GM13977 (cell line): ENCODE measurements around the gene MECR.
"Not testable (repeated sequence)": the region's sequence is repeated elsewhere in the genome, so short reads cannot be mapped to it uniquely, and the experiment has no call there.

ENCODE experiments used
- DNase-seq: peaks from one replicate; pipeline ENCODE4 v3.0.0; 2012; ENCODE audit warnings: low spot score
- in situ Hi-C: fragments of 300-500 bp; cut with MboI; formaldehyde crosslinking; loops from one replicate; pipeline ENCODE4 v1.12.0; 2022; ENCODE audit warnings: low sequenced_read_pairs, low pct_unique_long_range_greater_than_20kb, mixed read lengths, inconsistent platforms; ENCODE audit not compliant: unreplicated experiment
- TF ChIP-seq, protein P1 (sequence below): IDR thresholded peaks from 2 replicates; pipeline ENCODE4 v1.5.1; 2012; ENCODE audit warnings: mild to moderate bottlenecking, control low read depth; ENCODE audit not compliant: insufficient read depth; ENCODE audit errors: extremely low read depth, missing control alignments

Gene MECR

DNA sequence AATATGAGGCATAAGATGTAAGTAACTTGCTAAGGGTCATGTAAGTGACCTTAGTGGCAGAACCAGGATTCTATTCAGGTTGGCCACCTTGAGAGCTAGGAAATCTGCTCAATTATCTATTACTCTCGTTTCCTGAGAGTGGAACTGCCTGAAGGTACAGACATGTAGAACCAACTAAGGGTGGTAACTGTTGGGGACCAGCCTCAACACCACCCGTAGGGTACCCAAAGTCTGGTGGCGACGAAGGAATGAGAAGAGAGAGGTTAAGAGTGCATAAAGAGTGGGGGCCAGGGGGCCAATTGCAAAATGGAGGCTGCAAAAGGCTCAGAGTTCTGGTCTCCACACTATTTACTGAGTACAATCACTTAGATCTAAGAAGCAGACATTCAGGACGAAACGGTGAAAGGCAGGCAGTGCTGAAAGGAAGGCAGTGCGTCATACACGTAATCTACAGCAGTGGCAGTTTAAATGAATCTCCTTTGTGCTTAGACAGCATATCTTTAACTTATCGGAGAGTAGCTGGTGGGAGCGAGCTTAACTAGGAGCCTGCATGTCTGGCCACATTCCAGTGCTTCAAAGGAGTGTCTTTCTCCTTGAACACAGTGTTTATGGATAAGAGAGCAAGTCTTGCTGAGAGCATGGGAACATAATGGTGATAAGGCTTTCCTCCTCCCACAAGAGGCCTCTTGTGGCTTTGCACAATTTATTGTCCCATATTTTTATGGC lies 74.0 kb downstream of the MECR start:
- no peak for DNase-seq
- TF ChIP-seq, protein P1, sequence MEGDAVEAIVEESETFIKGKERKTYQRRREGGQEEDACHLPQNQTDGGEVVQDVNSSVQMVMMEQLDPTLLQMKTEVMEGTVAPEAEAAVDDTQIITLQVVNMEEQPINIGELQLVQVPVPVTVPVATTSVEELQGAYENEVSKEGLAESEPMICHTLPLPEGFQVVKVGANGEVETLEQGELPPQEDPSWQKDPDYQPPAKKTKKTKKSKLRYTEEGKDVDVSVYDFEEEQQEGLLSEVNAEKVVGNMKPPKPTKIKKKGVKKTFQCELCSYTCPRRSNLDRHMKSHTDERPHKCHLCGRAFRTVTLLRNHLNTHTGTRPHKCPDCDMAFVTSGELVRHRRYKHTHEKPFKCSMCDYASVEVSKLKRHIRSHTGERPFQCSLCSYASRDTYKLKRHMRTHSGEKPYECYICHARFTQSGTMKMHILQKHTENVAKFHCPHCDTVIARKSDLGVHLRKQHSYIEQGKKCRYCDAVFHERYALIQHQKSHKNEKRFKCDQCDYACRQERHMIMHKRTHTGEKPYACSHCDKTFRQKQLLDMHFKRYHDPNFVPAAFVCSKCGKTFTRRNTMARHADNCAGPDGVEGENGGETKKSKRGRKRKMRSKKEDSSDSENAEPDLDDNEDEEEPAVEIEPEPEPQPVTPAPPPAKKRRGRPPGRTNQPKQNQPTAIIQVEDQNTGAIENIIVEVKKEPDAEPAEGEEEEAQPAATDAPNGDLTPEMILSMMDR, result no peak
- in situ Hi-C loops, result no loop called here

DNA sequence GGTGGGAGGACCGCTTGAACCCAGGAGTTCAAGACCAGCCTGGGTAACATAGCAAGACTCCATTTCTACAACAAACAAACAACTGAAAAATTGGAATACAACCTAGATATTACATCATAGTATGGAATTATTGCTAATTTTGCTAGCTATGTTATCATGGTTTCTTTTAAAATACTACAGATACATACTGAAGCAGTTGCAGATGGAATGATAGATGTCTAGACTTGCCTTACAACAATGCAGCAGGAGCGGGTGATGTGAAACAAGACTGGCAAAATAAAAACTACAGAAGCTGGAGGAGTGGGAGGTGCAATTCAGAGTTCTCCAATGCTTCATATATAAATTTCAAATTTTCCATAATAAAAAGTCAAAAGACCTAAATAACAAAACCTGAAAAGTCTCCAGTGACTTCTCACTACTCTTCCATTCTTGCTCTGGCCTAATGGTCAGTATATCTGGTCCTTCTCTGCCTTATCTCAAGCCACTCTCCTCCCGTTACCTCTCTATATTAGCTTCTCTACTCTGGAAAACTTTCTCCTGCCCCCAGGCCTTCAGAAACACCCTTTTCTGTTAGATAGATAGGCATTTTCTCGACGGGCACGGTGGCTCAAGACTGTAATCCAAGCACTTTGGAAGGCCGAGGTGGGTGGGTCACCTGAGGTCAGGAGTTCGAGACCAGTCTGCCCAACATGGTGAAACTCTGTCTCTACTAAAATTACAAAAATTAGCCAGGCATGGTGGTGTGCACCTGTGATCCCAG lies 78.5 kb downstream of the MECR start:
- in situ Hi-C loops, result no loop called here
- TF ChIP-seq, protein P1, result no peak
- no peak for DNase-seq

DNA sequence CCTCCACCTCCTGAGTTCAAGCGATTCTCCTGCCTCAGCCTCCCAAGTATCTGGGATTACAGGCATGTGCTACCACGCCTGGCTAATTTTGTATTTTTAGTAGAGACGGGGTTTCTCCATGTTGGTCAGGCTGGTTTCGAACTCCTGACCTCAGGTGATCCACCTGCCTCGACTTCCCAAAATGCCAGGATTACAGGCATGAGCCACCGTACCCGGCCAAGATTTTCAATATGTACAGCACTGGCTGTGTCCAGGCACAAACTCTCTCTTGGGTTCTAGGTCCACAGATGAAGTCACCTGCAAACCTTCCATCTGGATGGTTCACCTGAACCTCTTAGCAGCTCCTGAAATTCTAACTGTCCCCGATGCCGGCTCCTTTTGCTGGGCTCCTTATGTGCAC lies 80.4 kb downstream of the MECR start:
- DNase-seq, in situ Hi-C loops: not testable (repeated sequence)

DNA sequence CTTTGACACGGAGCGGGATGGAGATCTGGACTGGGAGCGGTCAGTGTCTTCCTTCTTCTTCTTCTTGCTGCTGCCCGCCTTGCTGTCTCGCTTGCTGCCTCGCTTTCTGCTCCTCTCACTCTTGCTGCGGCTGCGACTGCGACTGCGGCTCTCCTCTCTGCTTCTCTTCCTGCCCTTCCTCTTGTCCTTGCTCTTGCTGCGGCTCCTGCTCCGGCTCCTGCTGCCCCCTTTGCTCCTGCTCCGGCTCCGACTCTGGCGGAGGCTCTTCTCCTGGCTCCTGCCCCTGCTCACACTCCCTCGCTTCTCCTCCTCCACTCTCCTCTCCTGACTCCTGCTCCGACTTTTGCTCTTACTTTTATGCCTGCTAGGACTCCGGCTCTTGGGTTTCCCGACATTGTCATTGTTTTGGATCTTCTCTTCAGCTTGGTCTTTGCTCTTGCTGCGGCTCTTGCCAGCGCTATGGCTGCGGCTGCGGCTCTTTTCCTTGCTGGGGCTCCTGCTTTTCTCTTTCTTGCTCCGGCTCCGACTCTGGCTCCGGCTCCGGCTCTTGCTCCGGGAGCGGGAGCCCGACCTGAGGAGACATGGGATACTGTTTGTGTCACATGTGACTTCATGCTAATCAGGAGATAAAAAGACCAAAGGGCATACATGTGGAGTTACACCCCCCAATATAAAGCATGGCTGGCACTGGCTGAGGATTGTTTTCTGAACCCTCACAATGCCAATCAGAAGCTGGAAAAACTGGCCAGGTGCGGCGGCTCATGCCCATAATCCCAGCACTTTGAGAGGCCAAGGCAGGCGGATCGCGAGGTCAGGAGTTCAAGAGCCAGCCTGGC lies 81.9 kb downstream of the MECR start:
- in situ Hi-C loops, result no loop called here
- TF ChIP-seq, protein P1, result no peak
- no peak for DNase-seq

DNA sequence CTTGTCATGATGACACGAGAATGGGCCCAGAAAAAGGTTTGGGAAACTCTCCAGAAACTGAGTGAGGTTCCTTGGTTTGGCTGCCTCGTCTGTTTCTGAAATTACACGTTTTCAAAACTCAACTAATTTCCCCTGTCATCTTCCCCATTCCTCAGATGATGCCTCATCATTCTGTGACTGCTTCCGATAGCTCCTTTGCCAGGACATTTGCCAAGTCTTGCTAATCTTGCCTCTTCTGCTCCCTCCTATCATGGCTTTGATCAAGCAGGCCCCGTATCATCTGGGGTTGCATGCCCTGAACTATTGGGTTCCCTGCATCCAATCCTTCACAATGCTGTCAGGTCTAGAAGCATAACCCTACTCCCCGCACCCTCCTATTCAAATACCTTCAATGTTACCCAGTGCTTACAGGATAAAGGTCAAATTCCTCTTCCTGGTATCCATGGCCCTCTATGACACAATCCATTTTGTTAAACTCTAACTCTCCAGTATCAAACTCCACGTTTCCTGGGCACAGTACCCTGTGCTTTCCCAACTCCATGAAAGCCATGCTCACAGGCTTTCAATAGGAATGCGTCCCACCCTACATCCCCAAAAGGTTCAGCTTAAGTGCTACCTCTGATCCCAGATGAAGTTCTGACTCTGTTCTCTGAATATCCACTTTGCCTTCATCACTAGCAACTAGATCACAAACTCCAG lies 84.8 kb downstream of the MECR start:
- no peak for DNase-seq
- TF ChIP-seq, protein P1, result no peak
- in situ Hi-C loops, result no loop called here

DNA sequence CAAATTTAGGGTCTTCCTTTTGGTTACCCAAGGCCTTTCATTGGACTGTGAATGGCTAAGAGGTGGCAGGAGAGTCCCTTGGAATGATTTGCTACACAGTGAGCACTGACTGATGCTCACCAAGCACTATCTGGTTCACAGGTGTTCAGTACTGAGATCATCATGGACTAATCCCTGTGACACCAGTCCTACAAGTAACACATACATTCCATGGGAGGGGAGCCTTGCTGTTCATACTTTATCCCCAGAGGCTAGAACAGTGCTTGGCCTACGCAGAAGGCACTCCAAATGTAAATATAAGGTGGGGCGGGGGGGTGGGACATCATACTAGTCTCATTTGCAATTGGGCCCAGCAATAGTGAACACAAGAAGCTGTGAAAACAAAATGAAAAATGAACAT lies 86.6 kb downstream of the MECR start:
- in situ Hi-C loops, result no loop called here
- TF ChIP-seq, protein P1, result no peak
- DNase-seq, result no peak
